DMS153 (cell line): ENCODE measurements around the gene WDR19.
"Not testable (repeated sequence)": the region's sequence is repeated elsewhere in the genome, so short reads cannot be mapped to it uniquely, and the experiment has no call there.

Experiments
- DNase-seq: peaks from one replicate; lab custom pipeline; 2025; lab: John Stamatoyannopoulos, UW

WDR19 gene

GRCh38 chr4:39181905-39182638 is at the start of gene WDR19:
Gene WDR19, plus strand, starts transcription at chr4:39182529. Its CDS starts 29 bp downstream, at chr4:39182558.
- peak; percentile 92 for DNase-seq

GRCh38 chr4:39133623-39134022 is 48.7 kb upstream of the WDR19 start:
- DNase-seq, result no peak

- peak; percentile 66 for DNase-seq
Measured at GRCh38 chr4:39134683-39135306, 47.5 kb upstream of the WDR19 start.

GRCh38 chr4:39138227-39138626 is 44.1 kb upstream of the WDR19 start:
- not testable (repeated sequence) for DNase-seq

GRCh38 chr4:39146211-39146610 is 36.1 kb upstream of the WDR19 start:
- DNase-seq, result no peak

- DNase-seq, result no peak
Measured at GRCh38 chr4:39154009-39154408, 28.3 kb upstream of the WDR19 start.

- no peak for DNase-seq
Measured at GRCh38 chr4:39157520-39157919, 24.8 kb upstream of the WDR19 start.

GRCh38 chr4:39166177-39166576 is 16.2 kb upstream of the WDR19 start:
- no peak for DNase-seq

GRCh38 chr4:39166669-39167068 is 15.7 kb upstream of the WDR19 start:
- no peak for DNase-seq

GRCh38 chr4:39169426-39169825 is 12.9 kb upstream of the WDR19 start:
- no peak for DNase-seq

- DNase-seq, result no peak
Measured at GRCh38 chr4:39170301-39170700, 12.0 kb upstream of the WDR19 start.

- DNase-seq, result no peak
Measured at GRCh38 chr4:39178706-39179105, 3.6 kb upstream of the WDR19 start.

- no peak for DNase-seq
Measured at GRCh38 chr4:39179681-39180080, 2.6 kb upstream of the WDR19 start.

- not testable (repeated sequence) for DNase-seq
Measured at GRCh38 chr4:39180629-39181028, 1.7 kb upstream of the WDR19 start.

GRCh38 chr4:39181520-39181904 is 817 bp upstream of the WDR19 start:
- DNase-seq, result no peak

- DNase-seq, result no peak
Measured at GRCh38 chr4:39201963-39202362, 19.6 kb downstream of the WDR19 start.

- DNase-seq, result no peak
Measured at GRCh38 chr4:39204543-39204942, 22.2 kb downstream of the WDR19 start.

GRCh38 chr4:39205000-39205399 is 22.7 kb downstream of the WDR19 start:
- no peak for DNase-seq

GRCh38 chr4:39205476-39205875 is 23.1 kb downstream of the WDR19 start:
- DNase-seq, result no peak

GRCh38 chr4:39227906-39228305 is 45.6 kb downstream of the WDR19 start:
- no peak for DNase-seq

GRCh38 chr4:39228377-39228776 is 46.0 kb downstream of the WDR19 start:
- DNase-seq, result no peak

- DNase-seq, result no peak
Measured at GRCh38 chr4:39230462-39230861, 48.1 kb downstream of the WDR19 start.

- DNase-seq, result no peak
Measured at GRCh38 chr4:39231660-39232059, 49.3 kb downstream of the WDR19 start.

- no peak for DNase-seq
Measured at GRCh38 chr4:39232100-39232499, 49.8 kb downstream of the WDR19 start.
